ENCODE results near the gene ABCC3.

ABCC3 gene, protein sequence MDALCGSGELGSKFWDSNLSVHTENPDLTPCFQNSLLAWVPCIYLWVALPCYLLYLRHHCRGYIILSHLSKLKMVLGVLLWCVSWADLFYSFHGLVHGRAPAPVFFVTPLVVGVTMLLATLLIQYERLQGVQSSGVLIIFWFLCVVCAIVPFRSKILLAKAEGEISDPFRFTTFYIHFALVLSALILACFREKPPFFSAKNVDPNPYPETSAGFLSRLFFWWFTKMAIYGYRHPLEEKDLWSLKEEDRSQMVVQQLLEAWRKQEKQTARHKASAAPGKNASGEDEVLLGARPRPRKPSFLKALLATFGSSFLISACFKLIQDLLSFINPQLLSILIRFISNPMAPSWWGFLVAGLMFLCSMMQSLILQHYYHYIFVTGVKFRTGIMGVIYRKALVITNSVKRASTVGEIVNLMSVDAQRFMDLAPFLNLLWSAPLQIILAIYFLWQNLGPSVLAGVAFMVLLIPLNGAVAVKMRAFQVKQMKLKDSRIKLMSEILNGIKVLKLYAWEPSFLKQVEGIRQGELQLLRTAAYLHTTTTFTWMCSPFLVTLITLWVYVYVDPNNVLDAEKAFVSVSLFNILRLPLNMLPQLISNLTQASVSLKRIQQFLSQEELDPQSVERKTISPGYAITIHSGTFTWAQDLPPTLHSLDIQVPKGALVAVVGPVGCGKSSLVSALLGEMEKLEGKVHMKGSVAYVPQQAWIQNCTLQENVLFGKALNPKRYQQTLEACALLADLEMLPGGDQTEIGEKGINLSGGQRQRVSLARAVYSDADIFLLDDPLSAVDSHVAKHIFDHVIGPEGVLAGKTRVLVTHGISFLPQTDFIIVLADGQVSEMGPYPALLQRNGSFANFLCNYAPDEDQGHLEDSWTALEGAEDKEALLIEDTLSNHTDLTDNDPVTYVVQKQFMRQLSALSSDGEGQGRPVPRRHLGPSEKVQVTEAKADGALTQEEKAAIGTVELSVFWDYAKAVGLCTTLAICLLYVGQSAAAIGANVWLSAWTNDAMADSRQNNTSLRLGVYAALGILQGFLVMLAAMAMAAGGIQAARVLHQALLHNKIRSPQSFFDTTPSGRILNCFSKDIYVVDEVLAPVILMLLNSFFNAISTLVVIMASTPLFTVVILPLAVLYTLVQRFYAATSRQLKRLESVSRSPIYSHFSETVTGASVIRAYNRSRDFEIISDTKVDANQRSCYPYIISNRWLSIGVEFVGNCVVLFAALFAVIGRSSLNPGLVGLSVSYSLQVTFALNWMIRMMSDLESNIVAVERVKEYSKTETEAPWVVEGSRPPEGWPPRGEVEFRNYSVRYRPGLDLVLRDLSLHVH (N-terminal part only)

DNA sequence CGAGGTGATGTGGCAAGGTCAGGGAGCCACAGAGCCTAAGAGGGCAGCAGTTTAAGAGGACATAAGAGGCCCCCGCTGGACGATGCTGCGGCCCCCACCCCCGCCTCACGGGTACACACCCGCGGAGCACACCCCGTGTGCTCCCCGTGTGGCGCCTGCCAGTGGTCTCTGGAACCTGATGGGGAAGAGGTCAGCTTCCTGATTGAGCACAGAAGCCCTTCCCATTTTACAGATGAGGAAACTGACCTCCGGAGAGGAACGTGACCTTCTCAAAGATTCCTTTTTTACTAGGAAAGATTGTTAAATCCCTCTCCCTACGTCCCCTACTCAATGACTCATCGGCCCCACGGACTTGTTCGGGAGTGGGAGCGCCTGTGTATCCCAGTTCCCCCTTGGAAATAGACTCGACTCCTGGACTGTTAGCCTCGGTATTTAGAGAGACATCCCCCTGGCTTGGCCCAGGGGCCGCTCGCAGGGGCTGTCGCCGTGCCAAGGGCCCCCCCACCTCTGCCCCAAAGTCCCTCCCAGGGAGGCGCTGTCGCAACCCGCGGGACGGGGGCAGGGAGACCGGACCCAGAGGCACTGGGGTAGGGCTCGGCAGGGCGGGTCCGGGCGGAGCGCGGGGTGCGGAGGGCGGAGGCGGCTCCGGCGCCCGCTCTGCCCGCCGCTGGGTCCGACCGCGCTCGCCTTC is at the start of gene ABCC3:
Gene ABCC3 (plus strand): TSS at position 658 of the 691 bp plus-strand sequence. CDS start 56 bp downstream, outside the sequence.
- DNase-seq (ENCODE audit: low read depth) = no peak

DNA sequence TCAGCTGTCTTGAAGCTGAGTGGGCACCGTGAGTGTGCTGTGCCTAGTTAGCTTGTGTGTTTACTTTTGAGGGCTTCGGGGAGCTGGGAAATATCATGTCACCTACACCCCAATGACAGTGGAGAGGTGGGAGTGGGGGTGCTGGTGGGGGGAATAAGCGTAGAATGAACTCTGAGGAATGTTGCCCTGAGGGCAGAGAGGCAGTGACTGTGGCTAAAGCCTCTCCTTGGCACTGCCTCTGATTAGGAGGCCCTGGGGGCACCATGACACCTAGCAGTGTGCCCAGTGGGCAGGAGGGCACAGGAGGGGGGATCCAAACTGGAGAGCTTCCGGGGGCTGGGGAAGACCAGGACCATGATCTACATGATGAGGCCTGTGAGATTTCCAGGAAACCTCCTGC is 49.3 kb upstream of the ABCC3 start:
- no peak for DNase-seq (ENCODE audit: low read depth)

DNA sequence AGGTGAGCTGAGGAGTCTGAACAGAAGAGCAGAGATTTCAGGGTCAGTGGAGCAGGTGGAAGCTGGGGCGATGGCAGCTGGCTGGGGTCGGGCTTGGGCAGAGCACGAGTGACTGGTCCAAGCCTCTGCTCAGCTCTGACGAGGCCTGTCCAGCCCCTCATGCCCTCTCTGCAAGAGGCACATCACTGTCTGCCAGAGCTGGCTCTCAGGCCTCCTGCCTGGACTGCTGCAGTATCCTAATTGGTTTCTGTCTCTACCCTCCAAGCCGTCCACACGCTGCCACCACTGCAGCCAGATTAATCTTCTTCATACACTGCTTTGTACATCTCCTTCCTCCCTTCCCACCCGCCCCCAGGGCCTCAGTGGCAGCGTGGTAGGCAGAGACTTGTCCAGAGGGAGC is 48.8 kb upstream of the ABCC3 start:
- DNase-seq (ENCODE audit: low read depth) = no peak

DNA sequence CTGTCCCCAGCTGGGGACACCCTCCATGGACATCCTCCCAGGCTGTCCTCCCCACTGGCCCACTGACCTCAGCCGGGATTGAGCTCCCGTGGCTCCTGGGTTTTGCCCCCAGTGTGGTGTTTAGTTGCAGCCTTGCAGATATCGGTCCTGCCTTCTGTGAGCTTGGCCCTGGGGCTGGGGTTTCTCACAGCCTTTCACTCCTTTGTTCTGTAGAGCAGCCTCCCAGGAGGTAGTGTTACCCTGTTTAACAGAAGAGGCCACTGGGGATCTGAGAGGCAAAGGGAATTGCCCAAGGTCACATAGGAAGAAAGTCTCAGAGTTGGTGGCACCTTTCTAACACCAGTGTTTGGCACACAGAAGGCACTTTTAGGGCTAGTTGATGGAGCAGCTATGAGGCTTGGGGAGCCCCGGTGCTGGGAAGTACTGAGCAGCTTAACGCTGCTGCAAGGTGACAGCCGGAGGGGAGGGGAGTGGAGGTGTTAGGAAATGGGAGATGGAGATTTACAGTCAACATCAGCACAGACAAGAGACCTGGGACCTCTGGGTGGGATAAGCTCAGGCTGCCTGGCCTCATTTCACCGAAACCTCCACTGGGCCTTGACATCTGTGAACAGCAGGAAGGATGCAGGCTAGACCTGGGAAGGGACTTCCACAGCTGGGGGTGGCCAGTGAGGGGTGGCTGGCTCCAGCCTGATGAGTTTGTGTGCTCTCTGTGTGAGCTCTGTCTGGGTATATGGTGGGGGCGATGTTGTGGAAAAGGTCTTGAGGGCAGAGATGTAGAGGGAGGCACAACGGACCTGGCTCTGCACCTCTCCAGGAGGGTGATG is 48.0 kb upstream of the ABCC3 start:
- DNase-seq (ENCODE audit: low read depth) = no peak

DNA sequence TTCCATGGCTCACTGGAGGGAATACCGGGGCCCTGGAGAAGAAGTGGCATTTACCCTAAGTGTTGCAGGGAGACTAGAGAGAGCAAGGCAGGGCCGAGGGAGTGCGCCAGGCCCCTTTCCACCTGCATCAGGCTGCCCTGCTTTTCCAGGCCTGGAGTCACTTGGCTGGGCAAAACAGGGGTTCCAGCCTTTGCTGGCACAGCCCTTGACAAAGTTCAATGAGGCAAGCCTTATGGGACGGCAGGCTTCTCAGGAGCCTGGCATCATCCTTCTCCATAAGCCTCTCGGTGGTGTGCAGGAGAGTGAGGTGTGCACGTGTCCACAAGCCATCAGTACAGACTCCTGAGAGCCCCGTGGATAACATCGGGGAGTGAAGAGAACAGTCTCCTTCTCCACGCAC is 47.1 kb upstream of the ABCC3 start:
- no peak for DNase-seq (ENCODE audit: low read depth)

DNA sequence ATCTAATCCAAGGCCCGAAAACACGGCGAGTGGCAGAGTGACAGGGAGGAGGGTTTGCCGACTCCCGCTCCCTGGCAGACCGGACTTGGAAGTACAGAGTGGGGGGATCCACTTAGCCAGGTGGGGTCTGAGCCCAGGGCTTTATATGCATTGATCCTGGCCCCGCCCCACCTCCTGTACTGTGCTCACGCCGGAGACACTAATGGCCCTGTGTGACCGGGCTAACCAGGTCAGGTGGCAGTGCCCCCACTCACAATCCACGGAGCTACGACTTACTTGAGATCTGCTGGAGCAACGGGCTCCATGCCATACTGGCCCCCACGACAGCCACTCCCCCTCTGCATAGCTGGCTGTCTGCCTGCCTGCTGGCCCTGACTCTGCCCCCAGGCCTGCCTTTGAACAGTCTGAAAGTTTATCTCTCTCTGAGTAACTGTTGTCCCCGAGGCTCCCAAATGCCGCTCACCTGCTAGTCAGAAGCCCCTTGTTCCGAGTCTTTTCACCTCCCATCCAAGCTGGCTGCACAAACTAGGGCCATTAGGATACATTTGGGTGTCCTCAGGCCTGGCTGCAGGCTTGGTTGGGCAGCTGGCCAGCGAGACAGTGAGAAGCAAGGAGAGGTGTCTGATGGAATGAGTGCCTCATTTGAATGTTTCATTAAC is 46.2 kb upstream of the ABCC3 start:
- no peak for DNase-seq (ENCODE audit: low read depth)

DNA sequence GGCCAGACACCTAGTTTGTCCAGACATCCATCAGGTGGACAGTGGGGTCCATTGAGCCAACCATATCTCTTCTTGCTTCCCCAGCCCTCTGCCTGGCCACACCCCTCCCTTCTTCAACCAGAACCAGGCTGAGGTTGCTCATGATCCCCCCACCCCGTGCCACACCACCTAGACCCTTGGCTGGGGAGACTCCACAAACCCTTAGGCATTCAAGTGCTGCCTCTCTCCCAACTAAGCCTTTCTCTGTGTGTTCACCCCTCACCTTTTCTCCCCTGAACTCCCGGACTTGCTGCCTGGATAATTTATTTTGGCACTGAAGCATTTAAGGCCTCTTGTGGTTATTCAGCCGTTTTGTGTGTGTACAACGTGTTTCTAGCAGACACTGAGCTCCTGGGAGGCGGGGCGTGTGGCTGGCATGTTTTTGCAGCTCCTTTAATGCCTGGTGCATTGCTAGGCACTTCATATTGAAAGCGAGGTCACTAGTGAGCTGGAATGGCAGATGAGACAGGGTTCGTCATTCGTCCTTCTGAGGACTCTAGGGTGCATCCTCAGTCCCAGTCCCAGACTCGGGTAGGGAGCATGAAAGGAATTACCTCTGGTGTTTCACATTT is 45.5 kb upstream of the ABCC3 start:
- DNase-seq (ENCODE audit: low read depth) = no peak

DNA sequence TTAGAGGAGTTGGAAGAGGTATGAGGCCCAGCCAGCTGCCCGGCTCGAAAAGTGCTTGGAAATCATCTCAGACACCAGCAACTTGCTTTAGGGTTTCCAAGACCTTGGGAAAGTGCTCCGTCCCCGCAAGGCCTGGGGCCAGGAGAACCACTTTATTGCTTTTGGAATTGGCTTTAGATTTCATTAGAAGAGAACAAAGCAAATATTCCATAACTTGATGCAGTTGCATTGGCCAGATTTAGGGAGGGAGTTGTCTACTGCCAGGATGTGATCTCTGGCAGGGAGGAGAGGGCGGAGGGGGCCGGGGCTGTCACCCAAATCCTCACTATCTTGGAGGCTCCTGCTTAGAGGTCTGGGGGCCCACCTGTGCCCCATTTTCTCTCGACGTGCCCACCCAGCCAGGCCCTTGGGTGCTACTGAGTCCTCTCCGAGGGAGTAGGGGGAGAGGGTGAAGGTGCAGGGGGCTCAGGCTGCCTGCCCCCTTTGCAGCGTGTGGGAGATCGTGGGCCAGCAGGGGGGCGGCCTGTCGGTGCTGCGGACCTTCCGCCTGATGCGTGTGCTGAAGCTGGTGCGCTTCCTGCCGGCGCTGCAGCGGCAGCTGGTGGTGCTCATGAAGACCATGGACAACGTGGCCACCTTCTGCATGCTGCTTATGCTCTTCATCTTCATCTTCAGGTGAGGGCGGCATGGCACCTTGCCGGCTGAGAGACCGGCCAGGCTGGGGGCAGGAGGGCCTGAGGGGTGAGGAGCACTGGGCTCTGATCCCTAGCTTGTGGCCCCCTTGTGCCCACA is 43.5 kb upstream of the ABCC3 start:
- DNase-seq (ENCODE audit: low read depth) = no peak

DNA sequence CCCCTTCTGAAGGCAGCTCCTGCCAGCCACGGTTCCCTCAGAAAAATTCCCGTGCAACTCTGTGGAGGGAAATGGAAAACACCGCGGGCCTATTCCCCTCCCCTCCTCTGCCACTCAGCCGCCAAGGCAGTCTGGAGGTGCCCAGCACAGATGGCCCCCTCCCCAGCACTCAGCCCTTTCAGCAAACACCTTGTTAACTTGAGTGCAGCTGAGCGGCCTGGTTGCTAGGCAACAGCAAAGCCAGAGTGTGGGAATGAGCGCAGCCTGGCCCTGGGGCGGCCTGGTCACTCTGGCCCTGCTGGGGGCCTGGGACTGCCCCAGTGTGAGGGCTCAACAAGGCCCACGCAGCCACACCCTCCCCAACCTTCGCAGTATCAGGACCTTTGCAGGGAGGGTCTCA is 41.4 kb upstream of the ABCC3 start:
- DNase-seq (ENCODE audit: low read depth) = no peak

DNA sequence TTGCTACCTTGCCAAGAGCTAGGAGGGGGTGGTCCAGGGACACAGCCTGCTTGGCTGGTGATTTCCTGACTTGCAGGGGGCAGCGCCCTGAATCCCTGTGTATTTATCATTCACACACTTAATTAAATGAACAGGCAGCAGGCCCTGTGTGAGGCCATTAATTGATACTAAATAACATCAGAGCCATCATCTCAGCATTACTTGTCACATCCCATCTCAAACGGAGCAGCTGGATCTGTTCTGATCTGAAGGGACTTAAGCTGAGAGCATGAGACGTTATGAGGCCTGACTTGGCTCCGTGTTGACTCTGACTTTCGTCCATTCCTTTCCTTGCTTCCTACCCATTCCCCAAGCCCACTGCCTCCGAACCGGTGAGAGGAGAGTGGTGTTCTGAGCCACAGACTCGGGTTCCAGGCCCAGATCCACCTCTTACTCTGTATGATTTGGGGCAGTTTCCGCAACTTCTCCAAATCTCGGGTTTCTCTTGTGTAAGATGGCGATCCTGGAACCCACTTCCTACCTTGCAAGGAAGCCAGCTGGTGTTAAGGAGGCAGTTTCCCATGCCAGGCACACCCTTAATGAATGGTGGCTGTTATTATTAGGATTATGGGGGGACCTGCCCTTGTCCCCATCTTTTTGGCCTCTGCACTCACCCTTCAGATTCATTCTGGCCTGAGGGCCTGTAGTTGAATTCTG is 40.4 kb upstream of the ABCC3 start:
- no peak for DNase-seq (ENCODE audit: low read depth)

DNA sequence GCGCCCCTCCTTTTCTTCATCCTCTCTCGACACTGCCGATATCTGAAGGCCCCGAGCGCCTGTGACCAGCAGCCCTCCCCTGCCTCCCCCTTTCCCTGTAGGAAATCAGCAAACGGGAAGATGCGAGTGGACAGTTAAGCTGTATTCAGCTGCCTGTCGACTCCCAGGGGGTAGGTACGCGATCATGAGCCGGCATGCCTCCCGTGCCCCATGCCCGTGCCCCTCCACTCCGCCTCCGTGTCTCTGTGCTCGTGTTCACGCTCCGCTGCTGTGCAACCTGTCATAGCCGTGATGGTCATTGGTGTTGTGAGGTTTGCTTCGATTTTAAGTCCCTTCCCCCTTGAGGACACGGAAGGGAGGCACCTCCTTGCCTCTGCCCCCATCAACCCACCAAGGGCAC is 39.8 kb upstream of the ABCC3 start:
- DNase-seq (ENCODE audit: low read depth) = no peak

DNA sequence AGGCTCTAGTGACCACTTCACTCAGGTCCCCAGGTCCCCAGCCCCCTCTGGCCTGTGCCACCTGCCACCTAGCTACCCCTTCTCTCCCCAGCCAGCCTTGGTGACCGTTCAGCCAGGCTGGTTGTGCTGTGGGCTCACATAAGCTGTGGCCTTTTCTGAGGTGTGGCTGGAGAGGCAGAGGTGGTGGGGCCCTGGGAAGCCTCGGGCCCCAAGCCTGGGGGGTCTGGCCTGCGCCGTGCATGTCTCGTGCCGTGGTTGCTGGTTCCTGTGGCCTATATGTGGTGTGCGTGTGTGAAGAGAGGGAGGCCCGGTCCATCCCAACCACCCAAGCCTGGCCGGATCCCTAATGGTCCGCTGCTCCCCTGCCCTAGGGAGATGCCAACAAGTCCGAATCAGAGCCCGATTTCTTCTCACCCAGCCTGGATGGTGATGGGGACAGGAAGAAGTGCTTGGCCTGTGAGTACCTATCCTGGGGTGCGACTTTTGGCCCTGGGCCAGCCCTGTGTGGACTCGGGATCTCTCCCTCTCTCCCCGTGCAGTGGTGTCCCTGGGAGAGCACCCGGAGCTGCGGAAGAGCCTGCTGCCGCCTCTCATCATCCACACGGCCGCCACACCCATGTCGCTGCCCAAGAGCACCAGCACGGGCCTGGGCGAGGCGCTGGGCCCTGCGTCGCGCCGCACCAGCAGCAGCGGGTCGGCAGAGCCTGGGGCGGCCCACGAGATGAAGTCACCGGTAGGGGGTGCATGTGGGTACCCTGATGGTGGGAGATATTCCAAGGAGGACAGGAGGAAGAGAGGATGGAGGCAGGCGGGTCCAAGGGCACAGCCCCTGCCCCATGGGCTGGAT is 38.3 kb upstream of the ABCC3 start:
- no peak for DNase-seq (ENCODE audit: low read depth)

DNA sequence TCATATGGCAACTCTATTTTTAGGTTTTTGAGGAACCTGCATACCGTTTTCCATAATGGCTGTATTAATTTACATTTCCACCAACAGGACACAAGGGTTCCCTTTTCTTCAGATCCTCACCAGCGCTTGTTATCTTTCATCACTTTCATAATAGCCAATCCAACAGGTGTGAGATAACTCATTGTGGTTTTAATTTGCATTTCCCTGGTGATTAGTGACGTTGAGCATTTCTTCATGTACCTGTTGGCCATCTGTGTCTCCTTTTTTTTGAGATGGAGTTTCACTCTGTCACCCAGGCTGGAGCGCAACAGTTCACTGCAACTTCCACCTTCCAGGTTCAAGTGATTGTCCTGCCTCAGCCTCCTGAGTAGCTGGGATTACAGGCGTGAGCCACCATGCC is 36.2 kb upstream of the ABCC3 start:
- no peak for DNase-seq (ENCODE audit: low read depth)

DNA sequence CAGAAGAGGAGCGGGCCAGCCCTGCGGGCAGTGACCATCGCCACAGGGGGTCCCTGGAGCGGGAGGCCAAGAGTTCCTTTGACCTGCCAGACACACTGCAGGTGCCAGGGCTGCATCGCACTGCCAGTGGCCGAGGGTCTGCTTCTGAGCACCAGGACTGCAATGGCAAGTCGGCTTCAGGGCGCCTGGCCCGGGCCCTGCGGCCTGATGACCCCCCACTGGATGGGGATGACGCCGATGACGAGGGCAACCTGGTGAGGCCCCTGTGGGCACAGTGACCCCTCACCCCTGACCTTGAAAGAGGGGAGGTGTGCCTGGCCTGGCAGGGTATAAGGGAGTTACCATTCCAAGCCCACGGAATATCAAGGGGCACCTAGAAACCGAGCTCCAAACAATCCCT is 35.1 kb upstream of the ABCC3 start:
- no peak for DNase-seq (ENCODE audit: low read depth)

DNA sequence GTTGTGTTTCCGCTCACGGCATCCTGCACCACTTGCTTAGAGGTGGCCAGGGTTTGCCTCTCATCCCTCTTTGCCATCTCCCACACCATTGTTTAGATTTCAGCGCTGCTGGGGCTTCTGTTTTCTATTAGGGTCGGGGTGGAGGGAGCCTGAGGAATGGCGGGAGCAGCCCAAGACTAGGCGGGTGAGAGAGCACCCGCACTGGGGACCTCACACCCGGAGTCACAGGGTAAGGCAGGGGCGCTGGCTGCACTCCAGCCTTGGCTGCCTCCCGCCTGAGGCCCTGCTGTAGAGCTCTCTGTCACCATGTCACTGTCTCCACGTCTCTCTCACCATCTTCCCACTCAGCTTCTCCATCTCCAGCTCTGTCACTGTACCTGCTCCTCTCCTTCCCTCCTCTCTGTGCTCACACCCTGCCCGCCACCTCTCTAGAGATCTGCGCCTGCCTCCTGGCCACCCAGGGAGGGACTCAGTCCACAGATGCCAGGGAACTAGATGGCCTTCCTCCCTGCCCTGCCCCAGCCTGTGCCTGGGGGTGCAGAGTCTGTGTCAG is 32.8 kb upstream of the ABCC3 start:
- no peak for DNase-seq (ENCODE audit: low read depth)

DNA sequence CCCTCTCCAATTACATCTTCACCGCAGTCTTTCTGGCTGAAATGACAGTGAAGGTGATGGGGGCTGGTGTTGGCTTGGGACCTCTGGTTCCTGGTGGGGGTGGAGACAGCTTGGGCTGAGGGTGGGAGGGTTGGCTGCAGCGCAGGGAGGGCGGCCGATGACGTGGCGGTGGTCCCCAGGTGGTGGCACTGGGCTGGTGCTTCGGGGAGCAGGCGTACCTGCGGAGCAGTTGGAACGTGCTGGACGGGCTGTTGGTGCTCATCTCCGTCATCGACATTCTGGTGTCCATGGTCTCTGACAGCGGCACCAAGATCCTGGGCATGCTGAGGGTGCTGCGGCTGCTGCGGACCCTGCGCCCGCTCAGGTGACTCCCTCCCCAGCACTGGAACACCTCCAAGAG is 31.8 kb upstream of the ABCC3 start:
- no peak for DNase-seq (ENCODE audit: low read depth)

DNA sequence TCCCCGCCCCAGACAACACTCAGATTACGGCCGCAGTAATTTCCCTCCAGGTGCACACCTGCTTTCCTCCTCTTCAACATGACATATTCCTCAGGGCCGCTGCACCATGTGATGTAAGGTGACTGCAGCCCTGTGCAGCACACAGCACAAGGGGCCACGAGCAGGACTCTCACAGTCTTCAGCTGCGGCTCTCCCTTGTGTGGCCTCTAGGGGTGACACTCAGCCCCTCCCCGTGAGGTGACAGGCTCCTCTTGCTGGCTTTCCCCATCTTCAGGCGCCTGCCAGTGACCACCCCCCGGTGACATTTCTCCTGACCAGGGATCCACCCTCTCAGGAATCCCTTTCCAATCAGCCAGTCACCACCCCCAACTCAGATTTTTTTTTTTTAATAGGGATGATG is 31.3 kb upstream of the ABCC3 start:
- DNase-seq (ENCODE audit: low read depth) = no peak
